GM19193 (cell line): ENCODE measurements around the gene EDN1.

Source experiments
- POLR2A ChIP-seq: IDR thresholded peaks from 4 replicates; pipeline ENCODE4 v1.6.1; 2011; ENCODE audit not compliant: insufficient read depth, insufficient read length; ENCODE audit errors: extremely low read depth

Gene EDN1

GRCh38 chr6:12262236-12263061 lies 27.7 kb upstream of the EDN1 start:
- no peak for TF ChIP-seq POLR2A

- TF ChIP-seq POLR2A, result no peak
Observed at GRCh38 chr6:12263403-12263802, 26.8 kb upstream of the EDN1 start.

- no peak for TF ChIP-seq POLR2A
Observed at GRCh38 chr6:12264671-12265070, 25.5 kb upstream of the EDN1 start.

GRCh38 chr6:12265296-12265695 lies 24.9 kb upstream of the EDN1 start:
- no peak for TF ChIP-seq POLR2A

GRCh38 chr6:12265791-12266190 lies 24.4 kb upstream of the EDN1 start:
- no peak for TF ChIP-seq POLR2A

GRCh38 chr6:12266571-12266970 lies 23.6 kb upstream of the EDN1 start:
- TF ChIP-seq POLR2A, result no peak

GRCh38 chr6:12269110-12269509 lies 21.1 kb upstream of the EDN1 start:
- no peak for TF ChIP-seq POLR2A

- no peak for TF ChIP-seq POLR2A
Observed at GRCh38 chr6:12270551-12271230, 19.5 kb upstream of the EDN1 start.

- TF ChIP-seq POLR2A, result no peak
Observed at GRCh38 chr6:12271594-12271993, 18.6 kb upstream of the EDN1 start.

GRCh38 chr6:12271997-12272396 lies 18.2 kb upstream of the EDN1 start:
- no peak for TF ChIP-seq POLR2A

- TF ChIP-seq POLR2A, result no peak
Observed at GRCh38 chr6:12275107-12275506, 15.1 kb upstream of the EDN1 start.

GRCh38 chr6:12276930-12277315 lies 13.2 kb upstream of the EDN1 start:
- no peak for TF ChIP-seq POLR2A

- no peak for TF ChIP-seq POLR2A
Observed at GRCh38 chr6:12277386-12277785, 12.8 kb upstream of the EDN1 start.

- TF ChIP-seq POLR2A, result no peak
Observed at GRCh38 chr6:12278915-12279314, 11.2 kb upstream of the EDN1 start.

GRCh38 chr6:12279322-12280091 lies 10.7 kb upstream of the EDN1 start:
- TF ChIP-seq POLR2A, result no peak
